Immature natural killer cell (primary cell): ENCODE measurements around the gene TBC1D5. TPM values are rescaled to one million over a fixed set of nuclear protein-coding genes. Genes with fewer than 3 reads are reported as not detected.
A peak's percentile ranks its signal among the peaks of the same experiment; 100 is the strongest.
"Not testable (repeated sequence)": the region's sequence is repeated elsewhere in the genome, so short reads cannot be mapped to it uniquely, and the experiment has no call there.

ENCODE experiments used
- DNase-seq, 3 donors: peaks; one replicate each; pipeline ENCODE4 v3.0.0; 2022; ENCODE audit warnings: mixed read lengths in 1 of 3
- H3K27ac Mint-ChIP-seq, 6 donors: one replicate each; pipeline ENCODE4 v1.8.0; 2020; ENCODE audit warnings: mixed read lengths in 6 of 6, mild to moderate bottlenecking in 5 of 6, inconsistent platforms in 4 of 6, moderate library complexity in 3 of 6
- H3K27me3 Mint-ChIP-seq, 3 donors: one replicate each; pipeline ENCODE4 v1.8.0; 2020 to 2021; ENCODE audit warnings: low read depth in 3 of 3, mild to moderate bottlenecking in 3 of 3, mixed read lengths in 3 of 3, moderate library complexity in 3 of 3, inconsistent platforms in 1 of 3
- H3K36me3 Mint-ChIP-seq, 3 donors: one replicate each; pipeline ENCODE4 v1.8.0; 2020; ENCODE audit warnings: mixed read lengths in 3 of 3, inconsistent platforms in 2 of 3, mild to moderate bottlenecking in 2 of 3
- H3K4me1 Mint-ChIP-seq, 2 donors: one replicate each; pipeline ENCODE4 v1.8.0; 2020; ENCODE audit warnings: inconsistent platforms in 2 of 2, mild to moderate bottlenecking in 2 of 2, mixed read lengths in 2 of 2, moderate library complexity in 1 of 2
- H3K4me3 Mint-ChIP-seq, 5 donors: one replicate each; pipeline ENCODE4 v1.8.0; 2020; ENCODE audit warnings: mild to moderate bottlenecking in 5 of 5, mixed read lengths in 5 of 5, inconsistent platforms in 3 of 5, moderate library complexity in 3 of 5
- H3K9me3 Mint-ChIP-seq, 6 donors: one replicate each; pipeline ENCODE4 v1.8.0; 2020; ENCODE audit warnings: mild to moderate bottlenecking in 6 of 6, mixed read lengths in 6 of 6, inconsistent platforms in 4 of 6, moderate library complexity in 3 of 6
- polyA plus RNA-seq, 3 donors: library from polyadenylated mRNA; unstranded; fragments of 300-500 nt; fragmentation: Illumina TruSeq; gene quantifications; one replicate each; pipeline ENCODE4 v1.2.3, GENCODE V29; 2021

Gene TBC1D5
- polyA plus RNA-seq, 3 donors from 2014 or later: 20.5 to 49.2 (median 25.8) TPM

DNA sequence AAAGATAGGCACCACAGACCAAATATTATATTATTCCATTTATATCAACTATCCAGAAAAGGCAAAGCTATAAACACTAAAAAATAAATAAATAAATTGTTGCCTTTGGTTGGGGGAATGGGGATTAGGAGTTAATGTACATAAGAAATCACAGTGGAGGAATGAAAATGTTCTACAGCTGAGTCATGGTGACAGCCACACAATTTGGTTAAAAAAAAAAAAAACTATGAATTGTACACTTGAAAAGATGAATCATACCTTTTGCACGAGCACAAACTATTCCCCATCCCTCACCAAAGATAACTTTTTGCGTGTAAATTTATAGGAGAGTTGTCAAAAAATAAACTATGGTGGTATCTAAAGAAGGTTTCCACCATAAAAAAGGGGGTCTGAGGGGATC, 103.2 kb downstream of the TBC1D5 start:
- no peaks in the 10 kb centered on the region for H3K9me3 Mint-ChIP-seq
- no peak overlapping the region for H3K27ac Mint-ChIP-seq
- no peak for DNase-seq
- peaks cover 12 to 32% of the 10 kb centered on the region in 2 donors for H3K4me1 Mint-ChIP-seq
- H3K36me3 Mint-ChIP-seq: peaks cover 0 to 2% (median 2%) of the 10 kb centered on the region in 3 donors
- H3K4me3 Mint-ChIP-seq: no peak overlapping the region
- H3K27me3 Mint-ChIP-seq: no peaks in the 10 kb centered on the region

DNA sequence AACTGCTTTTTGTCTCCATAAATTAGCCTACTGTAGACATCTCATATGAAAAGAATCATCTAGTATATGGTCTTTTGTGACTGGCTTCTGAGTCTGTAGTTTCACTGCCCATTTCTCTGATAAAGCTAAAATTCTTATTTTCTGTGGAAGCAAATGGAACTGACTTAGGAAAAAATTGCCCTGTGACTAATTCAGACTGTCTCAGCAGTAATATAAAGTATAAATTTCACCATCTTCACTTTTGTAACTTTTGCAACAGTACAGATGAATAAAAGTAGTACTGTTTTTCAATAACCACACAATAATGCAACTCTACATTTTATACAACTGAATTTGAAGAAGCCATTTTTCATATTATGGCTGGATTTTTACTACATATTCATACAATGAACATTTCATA, 104.1 kb downstream of the TBC1D5 start:
- no peak for DNase-seq
- peaks cover 12 to 32% of the 10 kb centered on the region in 2 donors for H3K4me1 Mint-ChIP-seq
- H3K36me3 Mint-ChIP-seq: peaks cover 0 to 4% (median 3%) of the 10 kb centered on the region in 3 donors
- no peak overlapping the region for H3K27ac Mint-ChIP-seq
- no peaks in the 10 kb centered on the region for H3K9me3 Mint-ChIP-seq
- H3K4me3 Mint-ChIP-seq: no peak overlapping the region
- H3K27me3 Mint-ChIP-seq: no peaks in the 10 kb centered on the region

DNA sequence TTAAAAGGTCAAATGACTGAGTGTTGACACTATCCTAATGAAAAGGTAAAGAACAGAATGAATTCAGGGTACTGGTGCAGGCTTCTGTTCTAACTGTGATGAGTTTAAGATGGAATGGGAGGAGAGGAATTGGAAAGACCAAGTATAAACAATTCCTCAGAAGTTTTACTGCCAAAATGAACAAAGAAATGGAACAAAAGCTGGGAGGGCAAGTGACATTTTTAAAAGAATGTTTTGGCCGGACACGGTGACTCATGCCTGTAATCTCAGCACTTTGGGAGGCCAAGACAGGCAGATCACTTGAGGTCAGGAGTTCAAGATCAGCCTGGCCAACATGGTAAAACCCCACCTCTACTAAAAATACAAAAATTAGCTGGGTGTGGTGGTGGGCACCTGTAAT, 106.8 kb downstream of the TBC1D5 start:
- not testable (repeated sequence) for H3K4me3 Mint-ChIP-seq, H3K27ac Mint-ChIP-seq, DNase-seq, H3K9me3 Mint-ChIP-seq, H3K27me3 Mint-ChIP-seq, H3K36me3 Mint-ChIP-seq
- H3K4me1 Mint-ChIP-seq: peaks cover 20 to 47% of the 10 kb centered on the region in 2 donors

DNA sequence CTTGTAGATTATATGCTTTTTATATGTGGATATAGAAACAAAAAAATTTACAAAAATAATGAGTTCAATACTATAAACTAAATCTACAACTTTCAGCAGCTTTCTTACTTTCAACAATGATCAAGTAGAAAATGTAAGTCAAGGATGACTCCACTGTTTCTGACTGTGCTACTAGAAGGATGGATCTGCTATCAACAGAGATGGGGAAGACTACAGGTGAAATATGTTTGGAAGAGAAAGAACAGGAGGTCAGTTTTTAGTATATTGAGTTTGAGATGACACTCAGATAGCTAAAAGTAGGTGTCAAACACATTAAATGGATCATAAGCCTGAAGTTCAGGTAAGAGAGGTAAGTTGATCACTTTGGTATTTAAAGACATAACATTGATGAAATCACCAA, 107.5 kb downstream of the TBC1D5 start:
- H3K4me3 Mint-ChIP-seq: no peak overlapping the region

DNA sequence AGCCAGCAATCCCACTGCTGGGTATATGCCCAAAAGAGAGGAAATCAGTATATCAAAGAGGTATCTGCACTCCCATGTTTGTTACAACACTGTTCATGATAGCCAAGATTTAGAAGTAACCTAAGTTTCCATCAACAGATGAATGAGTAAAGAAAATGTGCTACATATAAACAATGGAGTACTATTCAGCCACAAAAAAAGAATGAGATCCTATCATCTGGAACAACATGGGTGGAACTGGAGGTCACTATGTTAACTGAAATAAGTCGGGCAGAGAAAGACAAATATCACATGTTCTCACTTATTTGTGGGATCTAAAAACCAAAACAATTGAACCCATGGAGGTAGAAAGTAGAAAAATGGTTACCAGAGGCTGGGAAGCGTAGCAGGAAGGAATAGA, 108.2 kb downstream of the TBC1D5 start:
- Mint-ChIP-seq H3K4me3 (no peak overlapping the region), H3K27ac (no peak overlapping the region), H3K36me3 (peaks cover 0 to 4% (median 3%) of the 10 kb centered on the region in 3 donors), H3K27me3 (no peaks in the 10 kb centered on the region), H3K9me3 (no peaks in the 10 kb centered on the region), H3K4me1 (peaks cover 15 to 35% of the 10 kb centered on the region in 2 donors)
- DNase-seq: no peak

More for the DNA sequence above, 107.5 kb downstream of the TBC1D5 start:
- Mint-ChIP-seq H3K4me1 (peaks cover 20 to 43% of the 10 kb centered on the region in 2 donors), H3K9me3 (no peaks in the 10 kb centered on the region), H3K27ac (no peak overlapping the region), H3K36me3 (peaks cover 0 to 4% (median 3%) of the 10 kb centered on the region in 3 donors), H3K27me3 (no peaks in the 10 kb centered on the region)
- DNase-seq: no peak

DNA sequence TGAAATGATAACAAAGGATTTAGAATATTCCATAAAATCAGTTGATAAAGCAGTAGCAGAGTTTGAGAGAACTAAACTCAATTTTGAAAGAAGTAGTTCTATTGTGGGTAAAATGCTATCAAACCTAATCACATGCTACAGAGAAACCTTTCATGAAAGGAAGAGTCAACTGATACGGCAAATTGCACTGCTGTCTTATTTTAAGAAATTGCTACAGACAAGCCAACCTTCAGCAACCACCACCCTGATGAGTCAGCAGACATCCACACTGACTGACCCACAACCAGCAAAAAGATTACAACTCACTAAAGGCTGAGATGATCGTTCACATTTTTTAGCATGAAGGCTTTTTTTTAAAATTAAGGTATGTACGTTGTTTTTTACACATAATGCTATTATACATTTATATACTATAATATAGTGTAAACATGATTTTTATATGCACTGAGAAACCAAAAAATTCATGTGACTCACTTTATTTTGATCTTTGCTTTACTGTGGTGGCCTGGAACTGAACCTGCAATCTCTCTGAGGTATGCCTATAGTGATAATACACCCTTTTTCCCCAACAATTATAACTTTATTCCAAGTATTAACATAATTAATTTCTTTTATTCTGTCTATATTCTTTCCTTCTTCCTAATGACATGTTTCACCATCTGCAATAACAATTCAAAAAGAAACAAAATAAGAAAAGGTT, 109.9 kb downstream of the TBC1D5 start:
- no peak for DNase-seq
- Mint-ChIP-seq H3K4me3 (no peak overlapping the region), H3K27ac (no peak overlapping the region), H3K4me1 (peaks cover 17 to 21% of the 10 kb centered on the region in 2 donors), H3K36me3 (peaks cover 0 to 4% (median 3%) of the 10 kb centered on the region in 3 donors), H3K9me3 (no peaks in the 10 kb centered on the region), H3K27me3 (no peaks in the 10 kb centered on the region)

DNA sequence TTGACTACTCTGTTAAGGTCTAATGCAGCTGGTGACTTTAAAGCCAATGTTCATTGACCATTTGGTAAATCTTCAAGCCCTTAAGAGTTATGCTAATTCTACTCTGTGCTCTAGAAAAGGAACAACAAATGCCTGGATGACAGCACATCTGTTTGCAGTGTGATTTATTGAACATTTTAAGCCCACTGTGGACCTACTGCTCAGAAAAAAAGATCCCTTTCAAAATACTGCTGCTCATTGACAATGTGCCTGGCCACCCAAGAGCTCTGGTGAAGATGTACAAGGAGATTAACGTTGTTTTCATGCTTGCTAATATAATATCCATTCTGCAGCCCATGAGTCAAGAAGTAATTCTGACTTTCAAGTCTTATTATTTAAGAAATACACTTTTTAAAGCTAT, 110.8 kb downstream of the TBC1D5 start:
- no peak for DNase-seq
- Mint-ChIP-seq H3K27me3 (no peaks in the 10 kb centered on the region), H3K27ac (peak overlapping the region in 1 of 6 donors; percentile 24), H3K9me3 (no peaks in the 10 kb centered on the region), H3K36me3 (peaks cover 0 to 4% (median 3%) of the 10 kb centered on the region in 3 donors), H3K4me3 (no peak overlapping the region), H3K4me1 (peaks cover 23 to 31% of the 10 kb centered on the region in 2 donors)

DNA sequence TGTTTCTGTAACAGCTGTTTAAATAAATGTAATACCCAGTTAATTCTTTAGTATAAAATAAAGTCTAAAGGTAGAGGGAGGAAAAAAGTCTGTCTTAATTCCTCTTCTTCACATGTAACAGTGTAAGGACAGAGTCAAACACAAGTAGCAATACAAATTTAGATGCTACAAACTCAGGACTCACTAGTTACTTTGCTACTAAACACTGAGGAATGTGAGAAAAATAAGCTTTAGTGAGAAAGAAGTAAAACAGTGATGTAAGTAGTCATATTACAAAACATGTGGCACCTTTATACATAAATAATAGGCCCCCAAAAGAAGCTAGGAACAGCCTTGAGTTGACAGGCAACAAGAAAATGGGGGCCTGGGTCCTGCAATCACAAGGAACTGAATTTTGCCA, 113.0 kb downstream of the TBC1D5 start:
- H3K27me3 Mint-ChIP-seq: no peaks in the 10 kb centered on the region
- no peak for DNase-seq
- H3K4me3 Mint-ChIP-seq: no peak overlapping the region
- H3K27ac Mint-ChIP-seq: no peak overlapping the region
- no peaks in the 10 kb centered on the region for H3K9me3 Mint-ChIP-seq
- peaks cover 0 to 4% (median 3%) of the 10 kb centered on the region in 3 donors for H3K36me3 Mint-ChIP-seq
- peaks cover 24 to 43% of the 10 kb centered on the region in 2 donors for H3K4me1 Mint-ChIP-seq

DNA sequence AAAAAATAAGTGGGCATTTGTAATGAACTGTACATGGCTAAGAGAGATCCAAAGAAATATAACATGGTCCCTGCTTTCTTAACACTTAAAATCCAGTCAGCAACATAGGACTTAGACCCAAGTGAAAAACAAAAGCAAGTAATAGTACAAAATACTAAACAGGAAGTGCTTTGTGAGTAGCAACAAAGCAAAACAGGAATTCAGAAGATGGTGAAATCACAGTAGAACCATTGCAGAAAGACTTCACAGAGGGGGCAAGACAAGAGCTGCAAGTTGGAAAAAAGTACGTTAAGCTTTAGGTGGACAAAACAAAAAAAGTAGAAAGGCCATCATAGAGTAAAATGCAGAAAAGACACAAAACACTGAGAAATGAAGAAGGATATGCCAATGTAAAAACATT, 116.0 kb downstream of the TBC1D5 start:
- no peak for DNase-seq
- peaks cover 13 to 26% of the 10 kb centered on the region in 2 donors for H3K4me1 Mint-ChIP-seq
- H3K27ac Mint-ChIP-seq: no peak overlapping the region
- H3K27me3 Mint-ChIP-seq: no peaks in the 10 kb centered on the region
- no peaks in the 10 kb centered on the region for H3K9me3 Mint-ChIP-seq
- peaks cover 0 to 11% (median 6%) of the 10 kb centered on the region in 3 donors for H3K36me3 Mint-ChIP-seq
- no peak overlapping the region for H3K4me3 Mint-ChIP-seq

DNA sequence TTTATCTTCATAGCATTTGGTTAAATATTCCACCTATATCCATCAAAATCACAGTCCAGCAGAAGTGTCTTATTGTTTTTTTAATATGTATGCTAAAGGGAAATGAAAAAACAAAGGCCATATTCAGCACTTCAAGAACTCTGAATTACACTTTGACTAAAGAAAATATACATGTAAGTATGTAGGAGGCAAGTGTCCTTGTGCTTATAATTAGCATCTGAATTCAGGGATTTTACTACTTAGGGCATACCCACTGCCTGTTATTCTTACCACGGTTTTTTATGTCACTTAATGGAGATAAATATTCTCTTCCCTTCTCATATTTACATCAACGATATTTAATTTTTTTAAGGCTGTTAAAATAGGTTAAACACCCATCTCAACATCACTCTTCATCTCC, 117.3 kb downstream of the TBC1D5 start:
- H3K27me3 Mint-ChIP-seq: no peaks in the 10 kb centered on the region
- no peak for DNase-seq
- peaks cover 0 to 15% (median 15%) of the 10 kb centered on the region in 3 donors for H3K36me3 Mint-ChIP-seq
- H3K27ac Mint-ChIP-seq: no peak overlapping the region
- H3K9me3 Mint-ChIP-seq: no peaks in the 10 kb centered on the region
- no peak overlapping the region for H3K4me3 Mint-ChIP-seq
- peaks cover 13 to 21% of the 10 kb centered on the region in 2 donors for H3K4me1 Mint-ChIP-seq

DNA sequence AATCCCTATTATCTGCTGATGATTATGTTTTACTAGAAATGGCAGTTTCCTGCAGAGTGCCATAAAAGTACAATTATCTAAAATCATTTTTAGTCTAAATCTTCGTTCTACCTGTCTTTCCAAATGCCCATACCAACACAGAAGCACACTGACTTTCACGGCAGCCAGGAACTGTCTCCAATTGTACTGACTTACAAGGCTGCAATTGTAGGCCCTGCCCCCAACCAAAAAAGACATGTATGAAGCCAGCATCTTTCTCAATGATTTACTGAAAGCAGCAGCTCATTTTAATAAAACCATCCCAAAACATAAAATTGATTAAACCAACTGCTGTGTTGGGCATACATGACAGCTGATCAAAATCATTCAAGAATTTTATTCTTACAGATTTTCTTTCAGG, 119.0 kb downstream of the TBC1D5 start:
- Mint-ChIP-seq H3K4me1 (peaks cover 13 to 21% of the 10 kb centered on the region in 2 donors), H3K4me3 (no peak overlapping the region), H3K27me3 (no peaks in the 10 kb centered on the region), H3K9me3 (no peaks in the 10 kb centered on the region), H3K27ac (no peak overlapping the region), H3K36me3 (peaks cover 0 to 20% (median 15%) of the 10 kb centered on the region in 3 donors)
- no peak for DNase-seq

DNA sequence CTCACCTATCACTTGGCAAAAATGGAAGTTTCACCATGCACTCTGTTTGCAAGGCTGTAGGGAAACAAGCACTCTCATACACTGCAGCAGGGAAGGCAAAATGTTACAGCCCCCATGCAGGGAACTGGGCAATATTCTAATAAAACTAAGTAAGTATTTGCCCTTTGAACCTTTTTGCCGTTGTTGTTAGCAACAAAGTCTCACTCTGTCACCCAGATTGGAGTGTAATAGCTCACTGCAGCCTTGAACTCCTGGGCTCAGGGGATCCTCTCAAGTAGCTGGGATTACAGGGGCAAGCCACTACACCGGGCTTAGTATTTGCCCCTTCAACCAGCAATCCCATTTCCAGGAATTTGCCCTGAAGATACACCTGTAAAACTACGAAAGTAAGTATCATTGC, 122.5 kb downstream of the TBC1D5 start:
- H3K9me3 Mint-ChIP-seq: peaks cover 0 to 10% (median 0%) of the 10 kb centered on the region in 6 donors

DNA sequence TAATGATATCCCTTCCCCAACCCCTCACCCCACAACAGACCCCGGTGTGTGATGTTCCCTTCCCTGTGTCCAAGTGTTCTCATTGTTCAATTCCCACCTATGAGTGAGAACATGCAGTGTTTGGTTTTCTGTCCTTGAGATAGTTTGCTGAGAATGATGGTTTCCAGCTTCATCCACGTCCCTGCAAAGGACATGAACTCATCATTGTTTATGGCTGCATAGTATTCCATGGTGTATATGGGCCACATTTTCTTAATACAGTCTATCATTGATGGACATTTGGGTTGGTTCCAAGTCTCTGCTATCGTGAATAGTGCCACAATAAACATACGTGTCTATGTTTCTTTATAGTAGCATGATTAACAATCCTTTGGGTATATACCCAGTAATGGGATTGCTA, 129.4 kb downstream of the TBC1D5 start:
- peaks cover 0 to 14% (median 2%) of the 10 kb centered on the region in 6 donors for H3K9me3 Mint-ChIP-seq
- not testable (repeated sequence) for H3K4me1 Mint-ChIP-seq, H3K4me3 Mint-ChIP-seq, DNase-seq, H3K27ac Mint-ChIP-seq, H3K27me3 Mint-ChIP-seq
- H3K36me3 Mint-ChIP-seq: peaks cover 13 to 29% (median 23%) of the 10 kb centered on the region in 3 donors

More for the DNA sequence above, 122.5 kb downstream of the TBC1D5 start:
- DNase-seq: no peak
- Mint-ChIP-seq H3K27me3 (no peaks in the 10 kb centered on the region), H3K4me3 (no peak overlapping the region), H3K27ac (no peak overlapping the region), H3K36me3 (peaks cover 6 to 39% (median 20%) of the 10 kb centered on the region in 3 donors), H3K4me1 (no peaks in the 10 kb centered on the region)

DNA sequence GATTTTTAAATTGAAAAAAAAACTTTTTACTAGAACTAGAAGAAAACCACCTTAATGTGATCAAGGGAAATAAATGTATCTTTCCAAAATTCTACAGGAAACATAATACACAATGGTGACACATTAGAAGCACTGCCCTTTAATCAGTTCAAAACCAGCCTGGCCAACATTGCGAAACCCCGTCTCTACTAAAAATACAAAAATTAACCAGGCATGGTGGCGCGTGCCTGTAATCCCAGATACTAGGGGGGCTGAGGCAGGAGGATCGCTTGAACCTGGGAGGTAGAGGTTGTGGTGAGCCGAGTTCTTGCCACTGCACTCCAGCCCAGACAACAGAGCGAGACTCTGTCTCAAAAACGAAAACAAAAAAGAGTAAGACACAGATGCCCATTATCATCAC, 134.5 kb downstream of the TBC1D5 start:
- H3K36me3 Mint-ChIP-seq: peaks cover 4 to 12% (median 5%) of the 10 kb centered on the region in 3 donors

More for the DNA sequence above, 134.5 kb downstream of the TBC1D5 start:
- peak overlapping the region in 1 of 6 donors; percentile 11 for H3K27ac Mint-ChIP-seq
- peaks cover 0 to 1% (median 0%) of the 10 kb centered on the region in 3 donors for H3K27me3 Mint-ChIP-seq
- peaks cover 0 to 2% (median 0%) of the 10 kb centered on the region in 6 donors for H3K9me3 Mint-ChIP-seq
- no peak overlapping the region for H3K4me3 Mint-ChIP-seq
- no peak for DNase-seq
- H3K4me1 Mint-ChIP-seq: peaks cover 5 to 10% of the 10 kb centered on the region in 2 donors
